Measurements from ENCODE around the gene EPHA7.

The EPHA7 gene

GRCh38 chr6:93416571-93417420 lies 2.6 kb downstream of the EPHA7 start:
- no peak for ATAC-seq
- TF ChIP-seq BACH2 (CRISPR knock-in tag; IDR thresholded peaks at IDR 0.05; ENCODE audit: borderline replicate concordance) (no peak), POU6F1 (CRISPR knock-in tag; IDR thresholded peaks at IDR 0.05; ENCODE audit: borderline replicate concordance, low read depth) (no peak), ESRRG (CRISPR knock-in tag; IDR thresholded peaks at IDR 0.05) (no peak), TCF4 (CRISPR knock-in tag; IDR thresholded peaks at IDR 0.05; ENCODE audit: borderline replicate concordance) (no peak)

GRCh38 chr6:93413190-93413589 lies 6.2 kb downstream of the EPHA7 start:
- TF ChIP-seq BACH2 (CRISPR knock-in tag; IDR thresholded peaks at IDR 0.05; ENCODE audit: borderline replicate concordance) (no peak), PATZ1 (CRISPR knock-in tag; IDR thresholded peaks at IDR 0.05; ENCODE audit: borderline replicate concordance) (no peak), ARNTL (CRISPR knock-in tag; IDR thresholded peaks at IDR 0.05; ENCODE audit: borderline replicate concordance, low read depth) (no peak), OSR1 (CRISPR knock-in tag; IDR thresholded peaks at IDR 0.05) (no peak), CSRNP3 (CRISPR knock-in tag; IDR thresholded peaks at IDR 0.05) (no peak), ZNF565 (CRISPR knock-in tag; conservative IDR thresholded peaks at IDR 0.05; ENCODE audit: low read depth) (no peak), CREB5 (CRISPR knock-in tag; IDR thresholded peaks at IDR 0.05; ENCODE audit: low read depth) (no peak), CSDC2 (CRISPR knock-in tag; IDR thresholded peaks at IDR 0.05) (no peak), TSHZ2 (CRISPR knock-in tag; IDR thresholded peaks at IDR 0.05) (no peak), TOX (CRISPR knock-in tag; IDR thresholded peaks at IDR 0.05; ENCODE audit: borderline replicate concordance) (no peak), RARB (CRISPR knock-in tag; IDR thresholded peaks at IDR 0.05) (no peak), ZFP3 (CRISPR knock-in tag; IDR thresholded peaks at IDR 0.05) (no peak), TCF4 (CRISPR knock-in tag; IDR thresholded peaks at IDR 0.05; ENCODE audit: borderline replicate concordance) (no peak), ZFP30 (CRISPR knock-in tag; IDR thresholded peaks at IDR 0.05) (no peak), ISL1 (CRISPR knock-in tag; IDR thresholded peaks at IDR 0.05) (no peak), ZC3H10 (CRISPR knock-in tag; IDR thresholded peaks at IDR 0.05) (no peak), GLIS3 (CRISPR knock-in tag; IDR thresholded peaks at IDR 0.05) (no peak), ZNF70 (CRISPR knock-in tag; IDR thresholded peaks at IDR 0.05) (no peak), SNAI2 (CRISPR knock-in tag; IDR thresholded peaks at IDR 0.05) (no peak)
- ATAC-seq = no peak

- ATAC-seq = no peak
- TF ChIP-seq RARB (CRISPR knock-in tag; IDR thresholded peaks at IDR 0.05) (no peak), ZFP30 (CRISPR knock-in tag; IDR thresholded peaks at IDR 0.05) (no peak), GLIS3 (CRISPR knock-in tag; IDR thresholded peaks at IDR 0.05) (no peak), PATZ1 (CRISPR knock-in tag; IDR thresholded peaks at IDR 0.05; ENCODE audit: borderline replicate concordance) (no peak), PPARA (CRISPR knock-in tag; IDR thresholded peaks at IDR 0.05; ENCODE audit: borderline replicate concordance) (no peak), ESRRG (CRISPR knock-in tag; IDR thresholded peaks at IDR 0.05) (no peak), TSHZ2 (CRISPR knock-in tag; IDR thresholded peaks at IDR 0.05) (no peak), TCF4 (CRISPR knock-in tag; IDR thresholded peaks at IDR 0.05; ENCODE audit: borderline replicate concordance) (no peak), ISL1 (CRISPR knock-in tag; IDR thresholded peaks at IDR 0.05) (no peak)
Measured at GRCh38 chr6:93412452-93412851, 6.9 kb downstream of the EPHA7 start.
